K562 (cell line): ENCODE measurements around the gene IQCC. TPM values are rescaled to one million over a fixed set of nuclear protein-coding genes. Genes with fewer than 3 reads are reported as not detected.
"Not testable (repeated sequence)": the region's sequence is repeated elsewhere in the genome, so short reads cannot be mapped to it uniquely, and the experiment has no call there.

Source experiments
- ATAC-seq: fragments of 200-7000 bp; cut with Tn5 transposase; 3 replicates; pipeline ENCODE4 v1.9.1; 2020; ENCODE audit warnings: moderate library complexity
- BruUV-seq: library from RNA; stranded (reverse); fragments of 400-500 nt; replicated peaks from 2 replicates; lab custom pipeline; 2021; lab: Mats Ljungman, UMichigan
- CTCF ChIA-PET: fragments of 300-600 bp; formaldehyde crosslinking; extraction: SDS; loops from one replicate; lab custom pipeline; 2021; ENCODE audit warnings: low intra/inter-chr PET ratio; lab: Yijun Ruan, JAX
- POLR2A ChIA-PET: fragments of 300-600, 350-650 bp; sonication (Branson Sonifier 250); formaldehyde crosslinking; extraction: SDS; loops from one replicate; lab custom pipeline; 2021; ENCODE audit warnings: antibody characterized with exemption, inconsistent platforms; lab: Yijun Ruan, JAX
- DNase-seq, 4 experiments: peaks; one replicate each; pipeline versions ENCODE4 v3.0.0 to v3.0.0-alpha.2; 2011 to 2018; ENCODE audit warnings: low spot score in 3 of 4, mixed read lengths in 3 of 4; ENCODE audit errors: extremely low read depth in 1 of 4
- FAIRE-seq: peaks from 2 replicates; lab custom pipeline; 2011; peaks lifted over from hg19 to GRCh38; lab: Jason Lieb, UNC
- H2AFZ ChIP-seq: 2 replicates; pipeline ENCODE4 v1.6.0; 2011; ENCODE audit warnings: low read depth, low read length, control low read depth, inconsistent platforms
- H3K27ac ChIP-seq: fragments of 200-600 bp; 3 replicates; pipeline ENCODE4 v1.8.0; 2011; ENCODE audit warnings: low read depth, mild to moderate bottlenecking, control low read depth, inconsistent platforms, low read length, moderate library complexity, mixed read lengths; ENCODE audit errors: extremely low read depth
- H3K27me3 ChIP-seq, 2 experiments: fragments of 300-600 bp in 1 of 2; 2 replicates in 1 of 2; 3 replicates in 1 of 2; pipeline versions ENCODE4 v1.6.0 to v1.8.0; 2011; ENCODE audit warnings: inconsistent platforms in 2 of 2, low read length in 2 of 2, mild to moderate bottlenecking in 1 of 2, mixed read lengths in 1 of 2, moderate library complexity in 1 of 2; ENCODE audit not compliant: control insufficient read depth in 2 of 2, insufficient read depth in 2 of 2
- H3K36me3 ChIP-seq: fragments of 300-600 bp; 3 replicates; pipeline ENCODE4 v1.8.0; 2011; ENCODE audit warnings: mild to moderate bottlenecking, low read length, inconsistent platforms; ENCODE audit not compliant: control insufficient read depth, insufficient read depth
- H3K4me1 ChIP-seq, 2 experiments: fragments of 200-600 bp in 1 of 2; replicated peaks in 1 of 2; 2 replicates in 1 of 2; 3 replicates in 1 of 2; pipeline versions ENCODE4 v1.5.1 to v1.8.0; 2011; ENCODE audit warnings: inconsistent platforms in 2 of 2, low read length in 2 of 2, mild to moderate bottlenecking in 1 of 2, mixed read lengths in 1 of 2, moderate library complexity in 1 of 2; ENCODE audit not compliant: control insufficient read depth in 2 of 2, insufficient read depth in 2 of 2
- H3K4me2 ChIP-seq: 2 replicates; pipeline ENCODE4 v1.6.1; 2011; ENCODE audit warnings: low read length, control low read depth, inconsistent platforms, mixed read lengths; ENCODE audit not compliant: insufficient read depth
- H3K4me3 ChIP-seq: fragments of 200-600 bp; sonication (generic), shearing (Covaris generic); 2 replicates; pipeline ENCODE4 v1.5.1; 2016; ENCODE audit warnings: control low read depth, inconsistent platforms
- H3K79me2 ChIP-seq: fragments of 200-600 bp; 3 replicates; pipeline ENCODE4 v1.8.0; 2011; ENCODE audit warnings: low read length, inconsistent platforms; ENCODE audit not compliant: control insufficient read depth, insufficient read depth
- H3K9ac ChIP-seq, 2 experiments: 2 replicates each; pipeline versions ENCODE4 v1.6.0 to v1.6.1; 2011; ENCODE audit warnings: low read depth in 2 of 2, low read length in 2 of 2, control low read depth in 1 of 2, inconsistent platforms in 1 of 2, mild to moderate bottlenecking in 1 of 2, mixed read lengths in 1 of 2; ENCODE audit not compliant: insufficient read depth in 1 of 2
- H3K9me1 ChIP-seq: one replicate; pipeline ENCODE4 v1.6.0; 2011; ENCODE audit warnings: inconsistent platforms, mild to moderate bottlenecking, low read length, moderate library complexity; ENCODE audit not compliant: control insufficient read depth, insufficient read depth
- H3K9me3 ChIP-seq: replicated peaks from 2 replicates; pipeline ENCODE4 v1.5.1; 2011; ENCODE audit warnings: low read depth, low read length, inconsistent platforms; ENCODE audit not compliant: control insufficient read depth, insufficient read depth
- H4K20me1 ChIP-seq: replicated peaks from 2 replicates; pipeline ENCODE4 v1.6.1; 2011; ENCODE audit warnings: low read length, inconsistent platforms, mixed read lengths; ENCODE audit not compliant: control insufficient read depth, insufficient read depth
- NFE2 ChIP-seq: IDR thresholded peaks from 2 replicates; pipeline ENCODE4 v1.6.1; 2014; ENCODE audit warnings: antibody characterized with exemption, low read depth
- POLR2AphosphoS2 ChIP-seq: IDR thresholded peaks from 2 replicates; pipeline ENCODE4 v1.6.1; 2012; ENCODE audit warnings: low read length, improper control_type of control experiment
- WGBS: fragments of 100-300 bp; shearing (Covaris generic); methylation state at CpG from one replicate; pipeline ENCODE4 v1.1.6; 2016; ENCODE audit warnings: low coverage, mixed read lengths; ENCODE audit not compliant: insufficient coverage; ENCODE audit errors: missing lambda C conversion rate; 5-methylcytosine and 5-hydroxymethylcytosine counted together
- in situ Hi-C: fragments of 300-500 bp; cut with MboI; formaldehyde crosslinking; loops from 4 replicates; pipeline ENCODE4 v1.15.0; 2018; ENCODE audit warnings: inconsistent platforms, mixed read lengths
- intact Hi-C: fragments of 100-400 bp; cut with micrococcal nuclease; formaldehyde crosslinking; loops from 2 replicates; pipeline ENCODE4 v1.14.2; 2022
- polyA plus RNA-seq, 8 experiments: library from polyadenylated mRNA; depleted of rRNA in 4 of 8; stranded (reverse) in 5 of 8; unstranded in 3 of 8; fragments of >200 nt; fragmentation: Nextera tagmentation in 2 of 8; fragmentation: Illumina TruSeq in 1 of 8; extraction: Ambion mirVana in 2 of 8; extraction: Trizol in 1 of 8; gene quantifications; 2 replicates each; pipeline versions ENCODE4 v1.2.1 to v1.2.3, GENCODE V29; 2011 to 2014; ENCODE audit warnings: inconsistent platforms in 1 of 8, missing spikeins in 1 of 8
- total RNA-seq, 7 experiments: library from RNA; depleted of rRNA in 6 of 7; stranded (reverse); fragments of >200 nt in 6 of 7; fragmentation: Illumina TruSeq in 2 of 7; extraction: Trizol in 2 of 7; gene quantifications; 2 replicates each; pipeline versions ENCODE4 v1.2.1 to v1.2.3, GENCODE V29; 2011 to 2021; ENCODE audit warnings: low replicate concordance in 1 of 7
- TF ChIP-seq, protein P1 (sequence below): fragments of 250-450 bp; sonication (Bioruptor Pico); IDR thresholded peaks from 2 replicates; pipeline ENCODE4 v1.5.0; 2021

IQCC gene
- total and polyA plus RNA-seq, 9 of the 15 experiments (the other 6 are each of a cell fraction or from before 2014, with no cell fraction given) = 8.1 to 16.5 (median 10.7) TPM

DNA sequence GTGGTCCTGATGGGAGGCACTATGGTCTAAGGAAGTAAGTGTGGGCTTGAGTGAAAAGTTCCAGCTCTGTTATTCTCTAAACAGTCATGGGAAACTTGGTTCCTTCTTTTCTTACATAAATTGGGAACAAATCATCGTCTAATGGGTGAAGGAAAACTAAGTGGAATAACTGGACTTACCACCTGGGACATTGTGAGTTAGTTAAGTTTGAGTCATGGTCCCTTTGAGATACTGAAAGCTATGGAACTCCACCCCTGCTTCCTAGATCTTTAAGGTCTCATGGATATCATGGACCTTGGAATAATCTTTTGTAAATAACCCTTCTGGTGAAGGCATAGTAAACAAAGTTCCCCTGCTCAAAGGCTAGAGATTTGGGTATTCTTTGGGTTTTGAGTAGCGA, 42.1 kb upstream of the IQCC start:
- H3K27ac ChIP-seq = no peak overlapping the region
- H3K9me1 ChIP-seq = no peaks in the 10 kb centered on the region
- FAIRE-seq = no peak
- in situ Hi-C loops (no loop called here), intact Hi-C loops (no loop called here)
- no peaks in the 10 kb centered on the region for H4K20me1 ChIP-seq
- H3K4me1 ChIP-seq = no peaks in the 10 kb centered on the region
- H3K9me3 ChIP-seq = no peaks in the 10 kb centered on the region
- CTCF ChIA-PET = no interaction called here
- H3K4me3 ChIP-seq = no peak overlapping the region
- no peak overlapping the region for H3K4me2 ChIP-seq
- H3K79me2 ChIP-seq = no peaks in the 10 kb centered on the region
- 88% methylated on average over 2 of the region's 2 CpGs for WGBS
- DNase-seq = no peak
- TF ChIP-seq, protein P1, sequence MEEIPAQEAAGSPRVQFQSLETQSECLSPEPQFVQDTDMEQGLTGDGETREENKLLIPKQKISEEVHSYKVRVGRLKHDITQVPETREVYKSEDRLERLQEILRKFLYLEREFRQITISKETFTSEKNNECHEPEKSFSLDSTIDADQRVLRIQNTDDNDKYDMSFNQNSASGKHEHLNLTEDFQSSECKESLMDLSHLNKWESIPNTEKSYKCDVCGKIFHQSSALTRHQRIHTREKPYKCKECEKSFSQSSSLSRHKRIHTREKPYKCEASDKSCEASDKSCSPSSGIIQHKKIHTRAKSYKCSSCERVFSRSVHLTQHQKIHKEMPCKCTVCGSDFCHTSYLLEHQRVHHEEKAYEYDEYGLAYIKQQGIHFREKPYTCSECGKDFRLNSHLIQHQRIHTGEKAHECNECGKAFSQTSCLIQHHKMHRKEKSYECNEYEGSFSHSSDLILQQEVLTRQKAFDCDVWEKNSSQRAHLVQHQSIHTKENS (CRISPR knock-in tag) = no peak
- TF ChIP-seq POLR2AphosphoS2 (0 out of 2 replicates have a peak, but pooled peaks have one; percentile 35), NFE2 (no peak)
- H2AFZ ChIP-seq = no peak overlapping the region
- no peak for ATAC-seq
- no peaks in the 10 kb centered on the region for H3K27me3 ChIP-seq
- H3K36me3 ChIP-seq = peaks cover 83% of the 10 kb centered on the region
- no peak overlapping the region for H3K9ac ChIP-seq
- no TSS peak for BruUV-seq
- POLR2A ChIA-PET = interaction anchor here (0.8 to 1.3 kb wide), 4 partner anchors 9 to 18 kb away, joined by 3 to 4 read pairs (median 3); partner anchors contain the start of gene TXLNA

DNA sequence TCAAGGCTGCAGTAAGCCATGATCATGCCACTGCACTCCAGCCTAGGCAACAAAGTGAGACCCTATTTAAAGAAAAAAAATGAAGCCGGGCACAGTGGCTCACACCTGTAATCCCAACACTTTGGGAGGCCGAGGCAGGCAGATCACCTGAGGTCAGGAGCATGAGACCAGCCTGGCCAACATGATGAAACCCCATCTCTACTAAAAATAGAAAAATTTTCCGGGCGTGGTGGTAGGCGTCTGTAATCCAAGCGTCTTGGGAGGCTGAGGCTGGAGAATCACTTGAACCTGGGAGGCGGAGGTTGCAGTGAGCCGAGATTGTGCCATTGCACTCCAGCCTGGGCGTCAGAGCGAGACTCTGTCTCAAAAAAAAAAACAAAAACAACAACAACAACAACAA, 39.8 kb upstream of the IQCC start:
- H3K4me2 ChIP-seq, BruUV-seq, H3K4me1 ChIP-seq, H3K4me3 ChIP-seq, H4K20me1 ChIP-seq, DNase-seq, H3K9ac ChIP-seq, ATAC-seq, H3K27ac ChIP-seq, in situ Hi-C loops, FAIRE-seq, H3K9me3 ChIP-seq, H3K9me1 ChIP-seq, H2AFZ ChIP-seq, H3K27me3 ChIP-seq, H3K79me2 ChIP-seq, intact Hi-C loops, CTCF ChIA-PET: not testable (repeated sequence)
- H3K36me3 ChIP-seq = peaks cover 82% of the 10 kb centered on the region
- WGBS = 98% methylated on average over 10 of the region's 10 CpGs
- POLR2A ChIA-PET = interaction anchor here (1.4 kb wide), 1 partner anchor 54 kb away, joined by 3 read pairs; no protein-coding TSS in a partner anchor
